GM03348 (cell line): Measurements from ENCODE around the gene VCAM1.

ENCODE experiments used
- DNase-seq: peaks from one replicate; pipeline ENCODE4 v3.0.0; 2012; ENCODE audit warnings: low spot score

Gene VCAM1

GRCh38 chr1:100722221-100722620 lies 2.7 kb downstream of the VCAM1 start:
- no peak for DNase-seq

GRCh38 chr1:100724281-100724680 lies 4.7 kb downstream of the VCAM1 start:
- no peak for DNase-seq

- DNase-seq: no peak
Observed at GRCh38 chr1:100730130-100730529, 10.6 kb downstream of the VCAM1 start.

- no peak for DNase-seq
Observed at GRCh38 chr1:100731309-100731708, 11.8 kb downstream of the VCAM1 start.

- no peak for DNase-seq
Observed at GRCh38 chr1:100731758-100732157, 12.2 kb downstream of the VCAM1 start.

GRCh38 chr1:100734676-100735075 lies 15.1 kb downstream of the VCAM1 start:
- DNase-seq: peak; percentile 52

GRCh38 chr1:100735244-100735643 lies 15.7 kb downstream of the VCAM1 start:
- DNase-seq: no peak

GRCh38 chr1:100736324-100736723 lies 16.8 kb downstream of the VCAM1 start:
- DNase-seq: no peak

GRCh38 chr1:100736746-100737145 lies 17.2 kb downstream of the VCAM1 start:
- no peak for DNase-seq

- no peak for DNase-seq
Observed at GRCh38 chr1:100746542-100746932, 27.0 kb downstream of the VCAM1 start.

- no peak for DNase-seq
Observed at GRCh38 chr1:100747771-100748170, 28.2 kb downstream of the VCAM1 start.

GRCh38 chr1:100750005-100750885 lies 30.7 kb downstream of the VCAM1 start:
- DNase-seq: no peak

GRCh38 chr1:100752791-100753190 lies 33.2 kb downstream of the VCAM1 start:
- DNase-seq: no peak

- DNase-seq: no peak
Observed at GRCh38 chr1:100757946-100758345, 38.4 kb downstream of the VCAM1 start.

- no peak for DNase-seq
Observed at GRCh38 chr1:100759188-100759587, 39.6 kb downstream of the VCAM1 start.

- DNase-seq: no peak
Observed at GRCh38 chr1:100760511-100760910, 41.0 kb downstream of the VCAM1 start.

- no peak for DNase-seq
Observed at GRCh38 chr1:100762461-100762860, 42.9 kb downstream of the VCAM1 start.

- DNase-seq: no peak
Observed at GRCh38 chr1:100767176-100767890, 47.8 kb downstream of the VCAM1 start.

- DNase-seq: no peak
Observed at GRCh38 chr1:100769323-100769722, 49.8 kb downstream of the VCAM1 start.

GRCh38 chr1:100769906-100770646 lies 50.5 kb downstream of the VCAM1 start:
- no peak for DNase-seq

- no peak for DNase-seq
Observed at GRCh38 chr1:100773444-100773843, 53.9 kb downstream of the VCAM1 start.

GRCh38 chr1:100774370-100774769 lies 54.8 kb downstream of the VCAM1 start:
- DNase-seq: no peak

- no peak for DNase-seq
Observed at GRCh38 chr1:100775483-100775882, 55.9 kb downstream of the VCAM1 start.
